HG03575 (cell line): ENCODE data around the gene OR2T4.

Source experiments
- ATAC-seq: cut with Tn5 transposase; IDR thresholded peaks from one replicate; pipeline ENCODE4 v1.9.1; 2021; ENCODE audit not compliant: unreplicated experiment, insufficient number of reproducible peaks, low FRiP score; ENCODE audit errors: extremely low read depth

OR2T4 gene

GRCh38 chr1:248361121-248361715 is at the start of gene OR2T4:
Gene OR2T4 (plus strand): TSS chr1:248361665. CDS start chr1:248361665, 0 bp downstream.
- ATAC-seq: no peak

- ATAC-seq: no peak
Observed at GRCh38 chr1:248316796-248317195, 44.7 kb upstream of the OR2T4 start.

- ATAC-seq: no peak
Observed at GRCh38 chr1:248324468-248324867, 37.0 kb upstream of the OR2T4 start, which contains the start of gene OR2M7. Gene OR2M7 (minus strand): TSS chr1:248324568. CDS start chr1:248324568, 0 bp downstream.

- ATAC-seq: no peak
Observed at GRCh38 chr1:248343451-248343850, 18.0 kb upstream of the OR2T4 start.

GRCh38 chr1:248348475-248348874 is 13.0 kb upstream of the OR2T4 start, which contains the start of gene OR14C36:
Gene OR14C36 (plus strand): TSS chr1:248348775. CDS start chr1:248348775, 0 bp downstream.
- no peak for ATAC-seq

GRCh38 chr1:248359415-248359814 is 2.0 kb upstream of the OR2T4 start:
- ATAC-seq: no peak

GRCh38 chr1:248366609-248367008 is 5.1 kb downstream of the OR2T4 start:
- ATAC-seq: no peak

- ATAC-seq: no peak
Observed at GRCh38 chr1:248372394-248372793, 10.9 kb downstream of the OR2T4 start.

GRCh38 chr1:248373761-248374160 is 12.3 kb downstream of the OR2T4 start:
- no peak for ATAC-seq

GRCh38 chr1:248375446-248375845 is 14.0 kb downstream of the OR2T4 start, which contains the start of gene OR2T6:
Gene OR2T6 (plus strand): TSS chr1:248375746. CDS start chr1:248387609, 11,863 bp downstream.
- ATAC-seq: no peak

GRCh38 chr1:248376916-248377315 is 15.5 kb downstream of the OR2T4 start:
- ATAC-seq: no peak

- ATAC-seq: no peak
Observed at GRCh38 chr1:248380854-248381253, 19.4 kb downstream of the OR2T4 start.

- no peak for ATAC-seq
Observed at GRCh38 chr1:248388426-248388825, 27.0 kb downstream of the OR2T4 start.

GRCh38 chr1:248393050-248393449 is 31.6 kb downstream of the OR2T4 start:
- no peak for ATAC-seq

- no peak for ATAC-seq
Observed at GRCh38 chr1:248402748-248403147, 41.3 kb downstream of the OR2T4 start, which contains the start of gene OR2T1. Gene OR2T1 (plus strand): TSS chr1:248403048. CDS start chr1:248406148, 3,100 bp downstream.

GRCh38 chr1:248404024-248404423 is 42.6 kb downstream of the OR2T4 start:
- ATAC-seq: no peak

- no peak for ATAC-seq
Observed at GRCh38 chr1:248406721-248407692, 45.5 kb downstream of the OR2T4 start.
